ENCODE data around the gene LRRC34.
A peak's percentile ranks its signal among the peaks of the same experiment; 100 is the strongest.

- TF ChIP-seq, protein P1, sequence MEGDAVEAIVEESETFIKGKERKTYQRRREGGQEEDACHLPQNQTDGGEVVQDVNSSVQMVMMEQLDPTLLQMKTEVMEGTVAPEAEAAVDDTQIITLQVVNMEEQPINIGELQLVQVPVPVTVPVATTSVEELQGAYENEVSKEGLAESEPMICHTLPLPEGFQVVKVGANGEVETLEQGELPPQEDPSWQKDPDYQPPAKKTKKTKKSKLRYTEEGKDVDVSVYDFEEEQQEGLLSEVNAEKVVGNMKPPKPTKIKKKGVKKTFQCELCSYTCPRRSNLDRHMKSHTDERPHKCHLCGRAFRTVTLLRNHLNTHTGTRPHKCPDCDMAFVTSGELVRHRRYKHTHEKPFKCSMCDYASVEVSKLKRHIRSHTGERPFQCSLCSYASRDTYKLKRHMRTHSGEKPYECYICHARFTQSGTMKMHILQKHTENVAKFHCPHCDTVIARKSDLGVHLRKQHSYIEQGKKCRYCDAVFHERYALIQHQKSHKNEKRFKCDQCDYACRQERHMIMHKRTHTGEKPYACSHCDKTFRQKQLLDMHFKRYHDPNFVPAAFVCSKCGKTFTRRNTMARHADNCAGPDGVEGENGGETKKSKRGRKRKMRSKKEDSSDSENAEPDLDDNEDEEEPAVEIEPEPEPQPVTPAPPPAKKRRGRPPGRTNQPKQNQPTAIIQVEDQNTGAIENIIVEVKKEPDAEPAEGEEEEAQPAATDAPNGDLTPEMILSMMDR (IDR thresholded peaks at IDR 0.05), result peak in 3 of 6 experiments; percentile 18 to 33 (median 27)
- TF ChIP-seq EP300 (IDR thresholded peaks at IDR 0.05) (no peak), POLR2A (IDR thresholded peaks at IDR 0.05) (peak in 2 of 4 donors; percentile 9 to 24), POLR2AphosphoS5 (IDR thresholded peaks at IDR 0.05) (no peak)
Measured at GRCh38 chr3:169812332-169813235, at the start of gene LRRC34, which contains the start of gene LRRIQ4.
